ENCODE measurements around the gene ACADSB.

Gene ACADSB

GRCh38 chr10:123101872-123102271 is 93.1 kb downstream of the ACADSB start:
- Histone ChIP-seq H3K27ac (ENCODE audit: low read depth, low read length, poor library complexity, severe bottlenecking) (no peak overlapping the region), H3K36me3 (ENCODE audit: insufficient read depth, low read length) (no peaks in the 10 kb centered on the region), H3K9ac (ENCODE audit: low read length) (no peak overlapping the region), H3F3A (ENCODE audit: insufficient read depth, low read length) (no peaks in the 10 kb centered on the region), H3K4me1 (ENCODE audit: insufficient read depth, low read length, severe bottlenecking) (no peaks in the 10 kb centered on the region), H4K20me1 (ENCODE audit: insufficient read depth, low read length) (no peaks in the 10 kb centered on the region), H3K4me2 (ENCODE audit: low read length) (no peak overlapping the region), H3K79me2 (ENCODE audit: insufficient read depth, low read length) (no peaks in the 10 kb centered on the region), H3K9me2 (ENCODE audit: low read depth, low read length) (no peaks in the 10 kb centered on the region), H2AFZ (ENCODE audit: low read length) (no peak overlapping the region), H3K9me3 (ENCODE audit: low read length) (no peaks in the 10 kb centered on the region), H3K4me3 (ENCODE audit: low read depth, low read length, poor library complexity, severe bottlenecking) (no peak overlapping the region), H3K27me3 (ENCODE audit: insufficient read depth, low read length) (no peaks in the 10 kb centered on the region)
- no peak for TF ChIP-seq EZH2 (IDR thresholded peaks at IDR 0.05; ENCODE audit: borderline replicate concordance, low read length)
- TF ChIP-seq, protein P1, sequence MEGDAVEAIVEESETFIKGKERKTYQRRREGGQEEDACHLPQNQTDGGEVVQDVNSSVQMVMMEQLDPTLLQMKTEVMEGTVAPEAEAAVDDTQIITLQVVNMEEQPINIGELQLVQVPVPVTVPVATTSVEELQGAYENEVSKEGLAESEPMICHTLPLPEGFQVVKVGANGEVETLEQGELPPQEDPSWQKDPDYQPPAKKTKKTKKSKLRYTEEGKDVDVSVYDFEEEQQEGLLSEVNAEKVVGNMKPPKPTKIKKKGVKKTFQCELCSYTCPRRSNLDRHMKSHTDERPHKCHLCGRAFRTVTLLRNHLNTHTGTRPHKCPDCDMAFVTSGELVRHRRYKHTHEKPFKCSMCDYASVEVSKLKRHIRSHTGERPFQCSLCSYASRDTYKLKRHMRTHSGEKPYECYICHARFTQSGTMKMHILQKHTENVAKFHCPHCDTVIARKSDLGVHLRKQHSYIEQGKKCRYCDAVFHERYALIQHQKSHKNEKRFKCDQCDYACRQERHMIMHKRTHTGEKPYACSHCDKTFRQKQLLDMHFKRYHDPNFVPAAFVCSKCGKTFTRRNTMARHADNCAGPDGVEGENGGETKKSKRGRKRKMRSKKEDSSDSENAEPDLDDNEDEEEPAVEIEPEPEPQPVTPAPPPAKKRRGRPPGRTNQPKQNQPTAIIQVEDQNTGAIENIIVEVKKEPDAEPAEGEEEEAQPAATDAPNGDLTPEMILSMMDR (IDR thresholded peaks at IDR 0.05; ENCODE audit: low read length) = no peak

GRCh38 chr10:123102673-123103072 is 93.9 kb downstream of the ACADSB start:
- TF ChIP-seq, protein P1 (IDR thresholded peaks at IDR 0.05; ENCODE audit: low read length) = no peak
- TF ChIP-seq EZH2 (IDR thresholded peaks at IDR 0.05; ENCODE audit: borderline replicate concordance, low read length) = no peak

DNA sequence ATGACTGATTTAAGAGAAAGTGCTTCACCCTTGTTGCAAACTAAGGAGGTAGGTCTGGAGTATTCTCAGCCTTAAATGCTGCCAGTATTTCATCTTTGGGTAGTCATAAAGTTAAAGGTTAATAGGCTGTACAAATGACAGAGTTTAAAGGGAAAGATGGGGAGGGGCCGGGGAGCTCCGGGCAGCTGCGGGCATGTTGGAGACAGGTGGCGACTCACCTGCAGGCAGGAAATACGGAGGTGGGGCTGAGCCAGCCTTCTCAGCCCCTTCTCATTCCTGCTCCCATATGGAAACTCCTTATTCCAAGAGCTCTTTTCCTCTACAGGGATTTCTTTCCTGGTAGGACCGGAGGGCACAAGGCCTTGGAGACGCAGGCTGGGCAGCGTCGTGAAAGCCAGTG is 95.1 kb downstream of the ACADSB start:
- Histone ChIP-seq H3K9ac (ENCODE audit: low read length) (no peak overlapping the region), H3K27ac (ENCODE audit: low read depth, low read length, poor library complexity, severe bottlenecking) (no peak overlapping the region), H3K79me2 (ENCODE audit: insufficient read depth, low read length) (no peaks in the 10 kb centered on the region), H3K9me3 (ENCODE audit: low read length) (no peaks in the 10 kb centered on the region), H3K4me3 (ENCODE audit: low read depth, low read length, poor library complexity, severe bottlenecking) (no peak overlapping the region), H3K27me3 (ENCODE audit: insufficient read depth, low read length) (no peaks in the 10 kb centered on the region), H3K4me2 (ENCODE audit: low read length) (no peak overlapping the region), H3K9me2 (ENCODE audit: low read depth, low read length) (no peaks in the 10 kb centered on the region), H2AFZ (ENCODE audit: low read length) (no peak overlapping the region), H3K4me1 (ENCODE audit: insufficient read depth, low read length, severe bottlenecking) (no peaks in the 10 kb centered on the region), H3K36me3 (ENCODE audit: insufficient read depth, low read length) (no peaks in the 10 kb centered on the region), H4K20me1 (ENCODE audit: insufficient read depth, low read length) (no peaks in the 10 kb centered on the region), H3F3A (ENCODE audit: insufficient read depth, low read length) (no peaks in the 10 kb centered on the region)
- TF ChIP-seq, protein P1 (IDR thresholded peaks at IDR 0.05; ENCODE audit: low read length) = no peak
- TF ChIP-seq EZH2 (IDR thresholded peaks at IDR 0.05; ENCODE audit: borderline replicate concordance, low read length) = no peak

More at GRCh38 chr10:123102673-123103072, 93.9 kb downstream of the ACADSB start:
- no peaks in the 10 kb centered on the region for H3K9me3 ChIP-seq (ENCODE audit: low read length)
- no peaks in the 10 kb centered on the region for H3K36me3 ChIP-seq (ENCODE audit: insufficient read depth, low read length)
- no peaks in the 10 kb centered on the region for H4K20me1 ChIP-seq (ENCODE audit: insufficient read depth, low read length)
- H2AFZ ChIP-seq (ENCODE audit: low read length) = no peak overlapping the region
- H3K4me1 ChIP-seq (ENCODE audit: insufficient read depth, low read length, severe bottlenecking) = no peaks in the 10 kb centered on the region
- no peaks in the 10 kb centered on the region for H3K9me2 ChIP-seq (ENCODE audit: low read depth, low read length)
- no peak overlapping the region for H3K4me2 ChIP-seq (ENCODE audit: low read length)
- H3K9ac ChIP-seq (ENCODE audit: low read length) = no peak overlapping the region
- no peaks in the 10 kb centered on the region for H3K27me3 ChIP-seq (ENCODE audit: insufficient read depth, low read length)
- H3K27ac ChIP-seq (ENCODE audit: low read depth, low read length, poor library complexity, severe bottlenecking) = no peak overlapping the region
- no peaks in the 10 kb centered on the region for H3K79me2 ChIP-seq (ENCODE audit: insufficient read depth, low read length)
- no peaks in the 10 kb centered on the region for H3F3A ChIP-seq (ENCODE audit: insufficient read depth, low read length)
- H3K4me3 ChIP-seq (ENCODE audit: low read depth, low read length, poor library complexity, severe bottlenecking) = no peak overlapping the region
